ENCODE results near the gene DCANP1. TPM values are rescaled to one million over a fixed set of nuclear protein-coding genes. Genes with fewer than 3 reads are reported as not detected.

The DCANP1 gene
- total and polyA plus RNA-seq, 8 donors = 0.06 to 0.24 (median 0.13) TPM; not detected in 3

DNA sequence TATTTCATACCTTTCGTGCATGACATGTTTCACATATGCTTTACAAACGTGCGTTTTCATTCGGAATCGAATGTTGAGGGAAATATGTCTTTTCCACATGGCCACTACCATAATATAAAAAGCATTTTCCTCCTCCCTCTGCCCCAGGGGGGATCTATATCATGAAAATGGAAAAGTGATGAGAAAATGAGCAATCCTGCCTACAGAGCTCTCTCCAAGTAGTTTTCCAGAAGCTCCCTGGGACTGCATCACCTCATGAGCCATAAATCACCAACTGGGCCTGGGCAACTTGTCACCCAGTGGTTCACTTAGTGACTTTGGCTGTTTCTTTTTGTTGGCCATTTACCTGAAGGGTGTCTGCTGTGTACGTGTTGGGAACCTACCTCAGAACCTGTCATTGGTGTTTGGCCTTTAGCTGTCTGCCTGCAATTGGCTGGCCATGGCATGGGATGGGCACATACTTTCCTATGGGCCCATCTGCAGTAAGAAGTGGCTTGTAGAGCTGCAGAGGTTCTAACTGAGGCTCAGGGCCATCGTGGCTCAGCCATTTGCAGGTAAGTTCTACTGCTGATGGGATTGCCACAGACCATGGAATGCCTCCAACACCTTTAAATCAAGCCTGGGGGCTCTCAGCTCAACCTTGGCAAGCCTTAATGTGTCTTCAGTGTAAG is 14.5 kb upstream of the DCANP1 start:
- Histone ChIP-seq H3K27ac (no peak overlapping the region), H3K9me3 (no peaks in the 10 kb centered on the region), H3K4me1 (peaks cover 11 to 31% of the 10 kb centered on the region in 2 donors), H3K36me3 (no peaks in the 10 kb centered on the region), H3K4me3 (no peak overlapping the region), H3K27me3 (peaks cover 2 to 28% of the 10 kb centered on the region in 2 donors)
- ATAC-seq (no peak), DNase-seq (no peak)
- intact Hi-C loops (cut with DNase I) = loop anchor here in 1 of 2 donors (10.0 kb wide), 1 partner anchor 83 kb away; no protein-coding TSS in a partner anchor
- TF ChIP-seq, protein P1, sequence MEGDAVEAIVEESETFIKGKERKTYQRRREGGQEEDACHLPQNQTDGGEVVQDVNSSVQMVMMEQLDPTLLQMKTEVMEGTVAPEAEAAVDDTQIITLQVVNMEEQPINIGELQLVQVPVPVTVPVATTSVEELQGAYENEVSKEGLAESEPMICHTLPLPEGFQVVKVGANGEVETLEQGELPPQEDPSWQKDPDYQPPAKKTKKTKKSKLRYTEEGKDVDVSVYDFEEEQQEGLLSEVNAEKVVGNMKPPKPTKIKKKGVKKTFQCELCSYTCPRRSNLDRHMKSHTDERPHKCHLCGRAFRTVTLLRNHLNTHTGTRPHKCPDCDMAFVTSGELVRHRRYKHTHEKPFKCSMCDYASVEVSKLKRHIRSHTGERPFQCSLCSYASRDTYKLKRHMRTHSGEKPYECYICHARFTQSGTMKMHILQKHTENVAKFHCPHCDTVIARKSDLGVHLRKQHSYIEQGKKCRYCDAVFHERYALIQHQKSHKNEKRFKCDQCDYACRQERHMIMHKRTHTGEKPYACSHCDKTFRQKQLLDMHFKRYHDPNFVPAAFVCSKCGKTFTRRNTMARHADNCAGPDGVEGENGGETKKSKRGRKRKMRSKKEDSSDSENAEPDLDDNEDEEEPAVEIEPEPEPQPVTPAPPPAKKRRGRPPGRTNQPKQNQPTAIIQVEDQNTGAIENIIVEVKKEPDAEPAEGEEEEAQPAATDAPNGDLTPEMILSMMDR (IDR thresholded peaks at IDR 0.05) = no peak

DNA sequence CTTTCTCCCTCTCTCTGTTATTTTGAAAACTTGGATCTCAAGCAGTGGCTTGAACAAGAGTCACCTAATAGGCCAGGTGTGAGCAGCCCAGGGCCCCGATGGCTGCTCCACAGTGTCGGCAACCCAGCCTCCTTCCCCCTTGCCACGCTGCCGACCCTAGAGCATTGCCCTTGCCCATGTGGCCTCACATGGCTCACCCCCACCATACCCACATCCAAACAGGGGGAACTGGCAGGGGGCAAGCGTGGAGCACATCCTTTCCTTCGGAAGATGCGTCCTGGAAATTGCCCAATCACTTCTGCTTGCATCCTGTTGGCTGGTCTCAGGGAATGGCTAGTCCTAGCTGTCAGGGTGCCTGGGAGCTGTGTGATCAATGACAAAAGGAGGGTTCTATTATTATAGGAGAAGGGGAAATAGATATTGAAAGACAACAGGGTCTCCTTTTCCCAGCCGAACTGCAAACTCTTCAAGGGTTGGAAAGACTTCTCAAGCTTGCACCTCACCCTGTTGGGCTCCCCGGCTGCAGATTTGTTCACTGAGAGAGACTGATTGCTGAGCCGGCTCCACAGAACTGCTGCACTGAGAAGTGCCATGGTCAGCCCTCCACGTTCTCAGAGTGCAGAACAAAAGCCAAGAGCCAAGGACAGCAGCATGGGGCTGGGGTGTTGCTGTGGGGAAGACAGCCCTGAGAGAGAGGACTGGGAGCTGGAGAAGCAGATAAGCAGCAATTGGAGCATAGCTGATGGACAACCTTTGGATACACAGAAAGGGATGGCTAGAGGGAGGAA is 13.3 kb upstream of the DCANP1 start:
- ATAC-seq = no peak
- intact Hi-C loops (cut with DNase I) = loop anchor here in 1 of 2 donors (10.0 kb wide), 1 partner anchor 84 kb away; no protein-coding TSS in a partner anchor
- Histone ChIP-seq H3K4me1 (peaks cover 11 to 30% of the 10 kb centered on the region in 2 donors), H3K27me3 (peaks cover 0 to 27% of the 10 kb centered on the region in 2 donors), H3K36me3 (no peaks in the 10 kb centered on the region), H3K27ac (no peak overlapping the region), H3K4me3 (no peak overlapping the region), H3K9me3 (no peaks in the 10 kb centered on the region)
- no peak for DNase-seq
- TF ChIP-seq, protein P1 (IDR thresholded peaks at IDR 0.05) = no peak

DNA sequence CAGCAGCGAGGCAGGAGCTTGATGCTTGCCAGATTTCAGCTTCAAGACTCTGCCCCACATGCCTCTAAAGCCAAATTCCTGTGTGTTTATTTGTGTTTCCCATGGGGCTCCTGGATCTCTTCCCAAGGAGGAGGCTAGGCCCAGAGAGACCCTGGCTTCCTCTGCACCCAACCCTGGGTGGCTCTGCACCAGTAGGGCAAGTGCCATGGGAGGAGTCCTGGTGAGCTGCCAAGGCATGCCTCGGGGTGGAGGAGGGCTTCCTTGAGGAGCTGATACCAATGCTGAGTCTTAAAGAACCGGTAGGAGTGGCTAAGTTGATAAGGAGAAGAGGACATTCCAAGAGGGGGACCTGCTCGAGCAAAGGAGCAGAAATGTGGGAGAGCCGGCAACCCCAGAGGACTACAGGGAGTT is 11.8 kb upstream of the DCANP1 start:
- Histone ChIP-seq H3K4me1 (peaks cover 11 to 31% of the 10 kb centered on the region in 2 donors), H3K27ac (no peak overlapping the region), H3K9me3 (no peaks in the 10 kb centered on the region), H3K36me3 (no peaks in the 10 kb centered on the region), H3K4me3 (no peak overlapping the region), H3K27me3 (peaks cover 0 to 15% of the 10 kb centered on the region in 2 donors)
- TF ChIP-seq, protein P1 (IDR thresholded peaks at IDR 0.05) = no peak
- intact Hi-C loops (cut with DNase I) = no loop called here
- ATAC-seq = peak; percentile 82
- peak in 3 of 4 donors; percentile 76 to 88 (median 87) for DNase-seq

DNA sequence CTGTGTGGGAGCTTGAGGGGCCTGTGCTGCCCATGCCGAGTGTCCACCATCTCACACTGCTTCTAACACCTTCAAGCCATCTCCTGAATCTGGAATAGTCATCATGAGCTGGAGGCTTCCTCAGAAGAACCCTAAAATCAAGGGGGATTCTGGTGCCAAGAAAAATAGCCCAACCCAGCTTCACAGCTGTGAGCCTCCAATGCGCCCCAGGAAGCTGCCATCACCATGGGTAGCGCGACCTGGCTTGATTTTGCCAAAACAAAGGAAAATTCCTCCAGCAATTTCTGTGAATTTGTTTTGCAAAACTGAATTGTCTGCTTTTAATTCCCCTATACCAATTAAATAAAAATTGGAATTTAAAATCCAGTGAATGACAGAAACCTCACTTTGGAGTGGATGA is 11.2 kb upstream of the DCANP1 start:
- no peak for DNase-seq
- TF ChIP-seq, protein P1 (IDR thresholded peaks at IDR 0.05) = no peak
- intact Hi-C loops (cut with DNase I) = no loop called here

More for the DNA sequence above, 11.2 kb upstream of the DCANP1 start:
- Histone ChIP-seq H3K27me3 (peaks cover 0 to 12% of the 10 kb centered on the region in 2 donors), H3K36me3 (no peaks in the 10 kb centered on the region), H3K4me3 (no peak overlapping the region), H3K4me1 (peaks cover 11 to 31% of the 10 kb centered on the region in 2 donors), H3K27ac (no peak overlapping the region), H3K9me3 (no peaks in the 10 kb centered on the region)
- no peak for ATAC-seq
